Activated CD4-positive, alpha-beta T cell treated with anti-CD3 and anti-CD28 coated beads, Interleukin-2, amount 50 U/mL, for 16 hours (primary cell): Measurements from ENCODE around the gene TTYH3.

Source experiments
- DNase-seq: peaks from one replicate; pipeline ENCODE4 v3.0.0-alpha.2; 2020

TTYH3 gene

DNA sequence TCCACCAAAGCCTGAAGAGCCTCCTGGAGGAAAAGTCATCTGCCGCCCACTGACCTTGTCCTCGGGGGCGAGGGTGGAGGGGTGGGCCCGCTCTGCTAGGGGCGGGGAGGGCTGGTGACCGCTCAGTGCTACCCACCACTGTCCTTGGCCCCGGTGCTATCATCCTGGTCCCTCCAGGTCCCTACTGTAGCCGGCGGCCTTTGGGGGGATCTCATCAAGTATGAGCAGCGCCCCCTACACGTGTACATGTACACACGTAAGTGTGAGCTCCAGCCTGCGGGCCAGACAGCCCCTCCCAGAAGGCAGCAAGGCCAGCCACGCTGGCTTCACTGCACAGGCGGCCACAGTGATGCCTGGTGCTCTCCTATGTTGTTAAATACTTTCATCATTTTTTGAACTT lies 19.6 kb downstream of the TTYH3 start:
- no peak for DNase-seq

DNA sequence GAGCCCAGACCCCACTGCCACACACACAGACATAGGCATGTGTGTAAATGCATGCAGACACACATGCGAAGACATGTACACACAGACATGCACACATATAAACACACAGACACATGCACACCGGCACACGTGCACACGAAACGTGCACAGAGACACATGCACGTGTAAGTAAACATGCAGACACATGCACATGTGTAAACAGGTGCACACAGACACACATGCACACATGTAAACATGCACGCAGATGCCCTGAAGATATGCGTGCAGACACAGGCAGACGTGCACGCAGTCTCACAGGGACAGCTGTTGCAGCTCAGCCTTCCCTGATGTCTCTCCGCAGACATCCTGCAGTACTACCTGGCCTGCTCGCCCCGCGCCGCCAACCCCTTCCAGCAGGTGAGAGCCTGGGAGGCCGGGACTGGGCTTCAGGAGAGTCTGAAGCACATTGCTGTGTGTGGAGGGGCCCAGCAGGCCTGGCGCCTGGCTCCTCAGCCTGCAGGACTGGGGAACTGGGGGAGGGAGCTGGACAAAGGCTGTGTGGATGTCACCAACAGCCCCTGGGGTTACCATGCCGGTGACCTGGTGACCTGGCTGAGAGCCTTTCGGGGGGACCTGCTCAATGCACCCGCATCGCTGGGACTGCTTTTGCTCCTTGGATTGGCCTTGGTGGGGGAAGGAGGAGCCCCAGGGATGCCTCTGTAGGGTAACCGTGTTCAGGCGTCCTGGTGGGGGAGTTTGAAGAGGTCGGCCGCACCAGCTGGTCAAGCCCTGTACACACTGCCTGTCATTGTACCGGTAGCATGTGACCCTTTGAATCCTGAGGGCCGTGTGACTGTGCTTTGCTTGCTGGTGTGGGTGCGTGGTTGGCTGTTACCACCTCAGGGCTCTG lies 20.3 kb downstream of the TTYH3 start:
- no peak for DNase-seq

DNA sequence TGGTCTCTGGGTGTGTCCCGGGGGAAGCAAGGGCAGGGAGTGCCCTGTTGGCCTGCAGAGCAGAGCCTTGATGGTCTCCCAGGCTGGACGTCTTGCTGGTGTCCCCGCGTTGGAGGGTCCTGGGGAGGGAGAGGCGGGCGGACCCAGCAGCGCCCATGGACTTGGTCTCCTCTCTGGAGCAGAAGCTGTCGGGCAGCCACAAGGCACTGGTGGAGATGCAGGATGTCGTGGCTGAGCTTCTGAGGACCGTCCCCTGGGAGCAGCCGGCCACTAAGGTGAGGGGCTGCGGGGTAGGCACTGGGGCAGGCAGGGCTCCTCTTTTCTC lies 20.9 kb downstream of the TTYH3 start:
- DNase-seq = no peak

DNA sequence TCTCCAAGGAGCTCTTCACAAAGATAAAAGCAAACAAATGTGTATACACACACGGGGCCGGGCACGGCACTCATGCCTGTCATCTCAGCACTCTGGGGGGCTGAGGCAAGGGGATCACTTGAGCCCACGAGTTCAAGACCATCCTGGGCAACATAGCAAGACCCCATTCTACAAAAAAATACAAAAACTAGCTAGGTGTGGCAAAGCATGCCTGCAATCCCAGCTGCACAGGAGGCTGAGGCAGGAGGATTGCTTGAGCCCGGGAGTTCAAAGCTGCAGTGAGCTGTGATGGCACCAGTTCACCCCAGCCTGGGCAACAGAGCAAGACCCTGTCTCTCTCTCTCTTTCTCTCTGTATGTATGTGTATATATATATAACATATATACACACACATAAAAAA lies 22.3 kb downstream of the TTYH3 start:
- no peak for DNase-seq

DNA sequence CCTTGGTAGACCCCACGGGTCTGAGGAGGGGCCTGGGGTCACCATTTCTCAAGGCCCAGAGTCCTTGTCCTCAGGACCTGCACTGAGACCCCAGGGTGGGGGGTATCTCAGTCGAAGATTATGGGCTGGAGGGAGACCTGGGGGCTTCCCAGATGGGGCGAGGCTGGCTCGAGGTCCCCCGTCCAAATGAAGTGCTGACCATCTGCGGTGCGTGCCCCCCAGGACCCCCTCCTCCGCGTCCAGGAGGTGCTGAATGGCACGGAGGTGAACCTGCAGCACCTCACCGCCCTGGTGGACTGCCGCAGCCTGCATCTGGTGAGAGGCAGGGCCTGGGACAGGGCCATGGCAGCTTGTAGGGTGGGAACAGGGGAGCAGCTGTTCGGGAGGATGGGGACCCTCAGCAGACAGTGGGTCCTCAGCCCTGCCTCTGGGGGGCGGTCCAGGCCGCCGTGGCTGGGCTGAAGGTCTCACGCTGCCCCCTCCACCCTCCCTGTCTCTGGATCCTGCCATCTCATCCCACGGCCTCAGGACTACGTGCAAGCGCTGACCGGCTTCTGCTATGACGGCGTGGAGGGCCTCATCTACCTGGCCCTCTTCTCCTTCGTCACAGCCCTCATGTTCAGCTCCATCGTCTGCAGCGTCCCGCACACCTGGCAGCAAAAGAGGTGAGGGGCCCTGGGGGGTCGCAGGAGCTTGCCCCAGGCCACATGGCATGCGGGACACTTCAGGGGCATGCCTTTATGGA lies 24.3 kb downstream of the TTYH3 start:
- no peak for DNase-seq

DNA sequence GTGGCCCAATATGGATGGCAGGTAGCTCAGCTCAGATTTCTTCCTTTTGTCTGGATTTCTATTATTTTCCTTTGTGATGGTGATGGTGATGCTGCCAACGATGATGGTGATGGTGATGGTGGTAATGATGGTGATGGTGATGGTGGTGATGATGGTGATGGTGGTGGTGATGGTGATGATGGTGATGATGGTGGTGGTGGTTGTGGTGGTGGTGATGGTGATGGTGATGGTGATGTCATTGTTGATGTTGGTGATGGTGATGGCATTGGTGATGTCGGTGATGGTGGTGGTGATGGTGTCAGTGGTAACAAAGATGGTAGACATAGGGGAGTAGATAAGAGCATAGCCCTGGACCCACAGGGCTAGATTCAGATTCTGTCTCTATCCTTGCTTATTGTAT lies 25.4 kb downstream of the TTYH3 start:
- DNase-seq = no peak

DNA sequence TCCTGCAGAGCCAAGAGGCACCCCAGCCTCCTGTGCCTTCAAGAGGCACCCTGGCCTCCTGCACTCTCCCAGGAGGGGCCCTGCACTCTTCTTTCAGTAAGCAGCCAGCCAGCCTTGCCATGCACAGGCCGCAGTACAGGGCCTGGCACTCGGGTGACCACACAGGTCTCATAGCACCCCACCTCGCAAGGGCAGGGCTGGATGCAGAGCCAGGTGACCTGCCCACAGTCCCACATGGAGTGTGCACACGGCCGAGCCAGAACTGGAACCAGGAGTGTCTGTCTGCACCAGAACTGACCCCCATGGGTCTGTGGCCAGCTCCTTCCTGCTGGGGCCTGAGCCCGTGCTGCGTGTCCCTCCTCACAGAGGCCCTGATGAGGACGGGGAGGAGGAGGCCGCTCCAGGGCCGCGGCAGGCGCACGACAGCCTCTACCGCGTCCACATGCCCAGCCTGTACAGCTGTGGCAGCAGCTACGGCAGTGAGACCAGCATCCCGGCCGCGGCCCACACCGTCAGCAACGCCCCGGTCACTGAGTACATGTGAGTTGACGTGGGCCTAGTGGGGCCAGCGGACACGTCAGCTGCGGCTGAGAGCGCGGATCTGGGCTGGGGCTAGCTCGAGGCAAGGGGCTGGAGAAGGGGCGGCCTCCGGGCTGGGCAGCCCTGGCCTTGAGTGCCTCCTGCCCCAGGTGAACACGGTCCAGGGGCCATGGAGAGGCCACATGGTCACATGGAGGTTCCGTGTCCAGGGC lies 26.3 kb downstream of the TTYH3 start:
- DNase-seq = no peak

DNA sequence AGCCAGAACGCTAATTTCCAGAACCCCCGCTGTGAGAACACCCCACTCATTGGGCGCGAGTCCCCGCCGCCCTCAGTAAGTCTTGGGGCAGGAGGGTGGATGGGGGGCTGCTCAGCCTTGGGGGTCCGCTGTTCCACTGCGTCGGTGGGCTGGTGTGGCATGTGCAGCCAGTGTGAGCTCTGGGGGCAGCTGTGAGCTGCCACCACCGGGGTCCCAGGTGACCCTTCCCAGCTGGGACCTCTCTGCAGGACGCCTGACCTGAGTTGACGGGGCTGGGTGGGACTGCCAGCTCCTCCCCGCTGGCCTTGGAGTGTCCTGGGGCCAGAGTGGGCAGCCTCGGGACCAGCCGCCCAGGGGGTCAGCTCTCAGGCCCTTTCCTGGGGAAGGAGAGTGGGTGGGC lies 27.2 kb downstream of the TTYH3 start:
- no peak for DNase-seq

DNA sequence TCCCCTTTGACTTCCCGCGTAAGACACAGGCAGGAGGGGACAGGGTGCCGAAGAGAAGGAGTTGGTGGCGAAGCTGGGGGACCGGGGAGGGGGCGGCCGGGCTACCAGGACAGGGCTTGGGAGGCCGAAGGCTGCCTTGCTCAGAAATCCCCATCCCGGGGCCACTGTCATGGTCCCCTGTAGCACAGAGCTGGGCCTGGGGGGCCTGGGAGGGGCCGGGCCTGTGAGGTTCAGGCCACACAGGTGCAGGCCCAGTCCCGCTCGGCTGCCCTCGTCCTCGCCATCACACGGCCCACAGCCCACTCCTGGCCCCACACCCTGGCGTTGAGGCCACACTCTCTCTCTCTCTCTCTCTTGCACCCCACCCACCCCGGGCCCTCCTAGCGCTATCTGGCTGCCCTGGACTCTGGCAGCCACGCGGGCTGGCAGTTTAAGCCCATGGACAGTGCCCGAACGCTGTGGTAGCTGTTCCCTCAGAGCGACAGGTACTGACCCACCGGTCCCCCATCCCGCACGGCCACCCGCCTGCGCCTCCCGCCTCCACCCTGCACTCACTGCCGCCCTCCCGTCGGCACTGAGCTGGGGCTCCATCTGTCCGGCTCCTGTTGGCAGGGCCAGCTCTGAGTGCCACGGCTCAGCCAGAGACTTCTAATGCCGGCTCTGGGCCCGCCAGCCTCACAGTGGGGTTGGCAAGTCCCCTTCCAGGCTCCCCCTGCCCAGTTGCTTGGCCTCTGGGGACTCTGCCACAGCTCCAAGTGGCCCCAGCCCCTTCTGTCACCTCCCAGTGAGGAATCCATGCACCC lies 28.0 kb downstream of the TTYH3 start:
- DNase-seq = no peak

DNA sequence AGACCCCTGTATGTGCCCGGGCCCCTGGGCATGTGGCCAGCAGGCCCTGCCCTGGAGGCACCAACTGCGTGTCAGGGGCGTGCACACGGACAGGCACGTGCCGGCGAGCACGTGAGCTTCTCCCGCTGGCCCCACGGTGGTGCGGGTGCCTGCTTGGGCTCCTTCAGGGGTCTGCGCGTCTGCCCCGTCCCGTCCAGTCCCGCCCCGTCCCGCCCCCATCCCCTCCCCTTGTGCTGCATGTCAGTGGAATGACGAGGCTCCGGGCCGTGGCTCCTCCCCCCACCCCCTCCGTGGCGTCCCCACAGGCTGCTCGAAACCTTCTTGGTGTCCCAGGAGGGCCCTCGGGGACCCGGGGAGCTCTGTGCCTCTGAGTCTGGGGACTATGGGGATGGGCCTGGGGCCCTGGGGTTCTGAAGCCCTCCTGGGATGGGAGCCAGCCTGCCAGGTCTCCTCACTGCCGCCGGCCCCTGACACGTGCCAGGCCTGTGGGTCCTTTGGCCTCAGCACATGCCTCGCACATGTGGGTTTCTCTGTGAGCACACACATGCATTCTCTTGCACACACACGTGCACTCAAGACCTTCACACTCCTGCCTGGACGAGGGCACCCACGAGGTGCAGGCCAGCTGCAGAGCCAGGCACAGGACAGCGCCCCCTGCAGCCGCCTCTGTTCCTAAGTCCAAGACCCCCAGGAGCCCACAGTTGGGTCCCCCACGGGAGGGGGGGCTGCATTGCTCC lies 28.7 kb downstream of the TTYH3 start:
- DNase-seq = no peak

DNA sequence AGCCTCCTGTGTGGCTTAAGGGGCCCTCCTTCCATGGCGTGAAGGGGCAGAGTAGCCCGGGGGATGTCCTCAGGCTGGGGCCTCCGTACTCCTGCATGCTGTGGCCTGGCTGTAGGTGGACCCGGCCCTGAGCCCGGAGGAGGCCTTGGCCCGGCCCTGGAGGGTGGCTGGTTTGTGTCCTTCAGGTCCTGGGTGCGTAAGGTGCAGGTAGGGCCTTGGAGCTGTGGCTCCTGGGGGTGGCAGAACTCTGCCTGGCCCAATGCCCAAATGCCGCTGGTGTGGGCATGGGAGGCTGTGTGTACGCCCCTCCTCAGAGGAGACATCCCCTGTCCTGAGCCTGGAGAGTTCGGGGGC lies 29.3 kb downstream of the TTYH3 start:
- no peak for DNase-seq

DNA sequence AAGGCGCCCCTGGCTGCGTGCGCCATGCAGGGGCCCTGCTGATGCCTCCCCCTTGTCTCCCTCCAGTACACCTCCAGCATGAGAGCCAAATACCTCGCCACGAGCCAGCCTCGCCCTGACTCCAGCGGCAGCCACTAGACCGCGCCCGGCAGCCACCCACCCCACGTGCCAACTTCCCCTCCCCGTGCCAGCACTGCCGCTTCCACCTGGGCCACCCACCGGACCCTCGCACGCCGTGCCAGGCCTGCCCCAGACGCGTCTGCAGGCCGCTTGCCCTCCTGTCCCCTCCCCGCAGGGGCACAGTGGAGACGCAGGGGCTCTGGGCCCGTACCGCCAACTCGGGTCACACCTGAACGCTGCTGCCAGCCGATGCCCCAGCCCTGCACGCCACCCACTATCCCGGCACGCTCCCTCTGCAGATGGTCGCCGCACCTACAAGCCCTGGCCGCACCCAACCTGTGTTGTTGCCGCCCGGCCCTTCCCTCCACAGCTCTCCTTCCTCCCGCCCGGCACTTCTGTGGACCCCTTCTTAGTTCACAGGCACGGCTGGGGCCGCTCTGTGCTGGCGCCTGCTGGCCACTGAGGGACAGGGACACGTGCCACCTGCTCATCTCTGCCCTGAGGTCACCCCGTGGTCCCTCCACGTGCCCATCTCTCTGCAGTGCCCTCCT lies 30.0 kb downstream of the TTYH3 start:
- no peak for DNase-seq

DNA sequence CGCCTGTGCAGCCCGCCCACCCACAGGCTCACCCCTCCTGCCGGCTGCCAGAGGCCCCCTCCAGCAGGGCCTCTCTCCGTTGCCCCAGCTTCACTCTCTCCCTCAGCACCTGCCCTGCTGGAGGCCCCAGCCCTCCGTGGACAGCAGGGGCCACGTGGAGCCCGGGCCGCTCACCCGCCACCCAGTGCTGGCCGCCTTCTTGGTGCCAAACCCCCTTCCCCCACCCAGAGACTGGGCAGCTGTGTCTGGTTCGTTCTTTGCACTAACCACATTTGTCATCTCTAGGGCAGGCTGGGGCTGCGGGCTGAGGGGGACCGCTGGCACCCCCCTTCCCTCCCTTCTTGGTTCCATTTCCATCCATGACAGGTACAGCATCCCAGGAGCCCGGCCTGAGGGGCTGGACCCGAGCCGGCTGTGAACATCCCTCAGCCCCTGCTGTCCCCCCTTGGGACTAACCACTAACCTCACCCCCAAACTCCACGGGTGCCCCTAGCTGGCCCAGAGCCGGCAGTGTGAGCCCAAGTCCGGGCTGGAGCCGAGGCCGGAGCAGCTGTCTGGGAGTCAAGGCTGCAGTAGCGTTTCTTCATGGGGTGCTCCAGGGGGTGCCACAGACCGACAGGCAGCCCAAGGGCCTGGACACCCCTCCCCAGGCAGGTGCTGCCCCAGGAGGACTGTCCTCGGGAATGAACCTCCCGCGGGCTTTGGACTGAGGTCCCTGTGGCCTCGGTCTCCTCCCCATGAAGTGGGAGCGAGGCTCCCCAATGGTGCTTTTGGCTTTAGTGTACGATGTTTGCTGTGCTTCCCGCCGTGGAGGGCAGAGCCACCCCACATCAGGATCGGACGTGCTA lies 30.7 kb downstream of the TTYH3 start:
- DNase-seq = no peak

DNA sequence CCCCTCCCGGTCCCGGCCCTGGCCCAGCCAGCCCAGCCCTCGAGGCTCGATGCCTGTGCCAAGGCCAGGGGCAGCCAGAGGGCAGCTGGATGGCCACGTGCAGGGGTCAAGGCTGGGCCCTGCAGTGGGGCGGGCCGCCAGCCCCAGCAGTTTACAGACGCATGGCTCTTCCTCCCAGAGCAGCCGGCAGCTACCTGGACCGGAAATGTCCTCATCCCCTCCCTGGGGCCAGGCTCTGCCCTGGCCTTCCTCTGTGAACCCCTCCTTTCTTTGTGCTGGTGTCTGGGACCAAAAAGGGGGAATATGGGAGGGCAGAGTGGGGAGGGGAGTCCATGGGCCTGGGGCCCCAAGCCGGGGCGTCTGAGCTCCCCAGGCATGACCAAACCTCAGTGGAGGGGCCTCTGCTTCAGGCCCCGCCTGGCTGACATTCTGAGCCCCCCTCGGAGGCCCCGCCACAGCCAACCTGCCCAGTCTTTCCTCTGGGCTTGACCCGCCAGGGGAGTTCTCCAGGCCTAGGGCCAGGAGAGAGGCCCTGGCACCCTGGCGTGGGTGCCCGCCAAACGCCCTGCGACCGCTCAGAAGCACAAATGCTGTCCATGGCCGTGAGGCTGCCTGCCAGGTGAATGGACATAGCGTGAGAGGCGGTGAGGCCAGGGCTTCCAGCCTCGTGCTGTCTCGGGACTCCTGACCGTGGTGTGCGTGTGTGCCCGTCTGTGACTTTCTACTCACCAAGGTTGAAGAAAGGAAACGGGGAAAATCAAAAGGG lies 31.5 kb downstream of the TTYH3 start:
- no peak for DNase-seq

DNA sequence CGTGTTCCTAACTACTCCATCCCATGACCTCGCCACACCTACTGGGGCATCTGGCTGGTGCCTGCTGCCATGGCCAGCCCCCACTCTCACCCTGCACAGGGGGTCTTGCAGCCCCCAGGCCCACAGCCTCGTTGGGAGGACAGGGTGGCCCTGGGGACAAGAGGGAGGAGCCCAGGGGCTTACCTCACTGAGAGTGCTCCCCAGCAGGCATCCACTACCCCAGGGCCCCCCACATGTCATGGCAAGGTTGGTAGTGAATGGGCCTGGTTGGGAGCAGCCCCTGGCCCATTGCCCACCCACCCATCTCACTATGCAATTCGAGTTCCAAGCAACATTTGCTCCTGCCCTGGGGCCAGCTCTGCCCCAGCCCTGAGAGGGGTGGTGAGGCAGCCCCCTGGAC lies 32.2 kb downstream of the TTYH3 start:
- no peak for DNase-seq

DNA sequence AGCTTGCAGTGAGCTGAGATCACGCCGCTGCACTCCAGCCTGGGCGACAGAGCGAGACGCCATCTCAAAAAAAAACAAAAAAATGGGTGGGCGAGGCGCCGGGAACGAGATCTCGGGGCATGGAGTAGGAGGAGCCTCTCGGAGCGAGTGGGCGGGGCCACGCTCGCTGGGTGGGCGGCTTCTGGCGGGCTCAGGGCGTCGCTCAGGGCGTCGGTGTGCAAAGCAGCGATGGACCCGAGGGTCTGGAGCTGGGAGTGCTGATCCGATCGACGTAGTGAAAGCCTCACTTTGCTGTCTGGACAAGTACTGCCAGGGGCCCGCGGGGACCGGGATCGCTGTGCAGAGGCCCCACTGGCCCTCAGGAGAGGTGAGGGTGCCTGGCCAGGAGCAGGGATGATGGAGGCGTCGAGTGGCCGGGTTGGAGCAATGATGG lies 33.6 kb downstream of the TTYH3 start:
- DNase-seq = no peak

DNA sequence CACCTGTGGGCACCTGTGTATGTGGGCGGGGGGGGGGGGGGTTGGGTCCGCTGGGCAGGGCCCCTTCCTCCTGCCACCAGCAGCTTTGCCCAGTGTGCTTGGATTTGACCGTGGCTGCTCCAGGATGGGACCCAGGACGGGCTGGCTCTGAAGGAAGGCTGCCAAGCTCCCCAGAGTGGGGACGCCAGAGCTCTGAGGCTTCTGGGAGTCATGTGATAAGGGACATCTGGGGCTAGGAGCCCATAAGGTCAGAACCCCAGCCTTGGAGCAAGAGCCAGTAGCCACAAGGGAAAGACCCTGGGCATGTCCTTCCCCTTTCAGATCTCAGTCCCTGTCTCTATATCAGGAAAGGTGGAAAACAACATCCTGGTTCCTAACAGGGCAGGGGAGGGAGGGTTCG lies 34.4 kb downstream of the TTYH3 start:
- no peak for DNase-seq

DNA sequence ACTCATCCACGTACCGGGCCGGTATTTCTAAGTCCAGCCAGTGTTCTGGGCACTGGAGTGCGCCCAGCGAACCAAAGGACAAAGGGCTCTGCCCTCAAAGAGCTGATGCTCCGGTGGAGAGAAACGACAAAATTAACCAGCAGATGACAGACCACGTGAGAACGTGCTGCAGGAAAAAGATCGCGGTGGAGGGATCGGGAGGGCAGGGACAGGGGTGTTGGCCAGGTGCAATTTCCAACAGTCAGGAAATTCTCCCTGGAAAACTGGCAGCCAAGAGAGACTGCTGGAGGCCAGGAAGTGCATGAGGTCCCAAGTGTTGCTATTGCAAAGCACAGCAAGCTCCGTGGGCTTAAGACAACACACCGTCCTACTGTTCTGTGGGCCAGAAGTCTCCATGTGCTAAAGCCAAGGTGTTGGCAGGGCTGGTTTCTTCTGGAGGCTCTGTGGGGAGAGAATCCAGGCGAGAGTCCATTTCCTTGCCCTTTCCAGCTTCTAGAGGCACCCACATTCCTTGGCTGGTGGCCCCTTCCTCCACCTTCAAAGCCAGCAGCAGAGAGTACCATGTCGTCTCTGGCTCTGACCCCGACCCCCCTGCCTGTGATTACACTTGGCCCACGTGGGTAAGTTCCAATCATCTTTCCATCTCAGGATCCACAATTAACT lies 34.9 kb downstream of the TTYH3 start:
- no peak for DNase-seq

DNA sequence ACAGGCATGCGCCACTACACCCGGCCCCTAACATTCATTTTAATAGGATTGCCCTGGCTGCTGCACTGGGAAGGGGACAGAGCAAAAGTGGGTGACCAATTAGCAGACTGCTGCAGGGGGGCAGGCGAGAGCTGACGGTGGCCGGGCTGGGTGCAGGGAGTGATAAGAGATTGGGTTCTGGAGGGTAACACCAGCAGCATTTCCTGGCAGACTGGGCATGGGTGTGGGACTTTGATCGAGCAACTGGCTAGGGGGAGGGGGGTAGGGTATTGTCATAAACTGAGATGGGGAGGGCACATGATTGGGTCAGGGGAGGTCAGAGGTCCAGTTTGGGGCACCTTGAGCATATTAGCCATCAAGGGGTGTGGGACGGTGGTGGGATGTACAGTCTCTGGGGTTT lies 36.1 kb downstream of the TTYH3 start:
- no peak for DNase-seq
